Measurements from ENCODE around the gene ZBTB7C.

DNA sequence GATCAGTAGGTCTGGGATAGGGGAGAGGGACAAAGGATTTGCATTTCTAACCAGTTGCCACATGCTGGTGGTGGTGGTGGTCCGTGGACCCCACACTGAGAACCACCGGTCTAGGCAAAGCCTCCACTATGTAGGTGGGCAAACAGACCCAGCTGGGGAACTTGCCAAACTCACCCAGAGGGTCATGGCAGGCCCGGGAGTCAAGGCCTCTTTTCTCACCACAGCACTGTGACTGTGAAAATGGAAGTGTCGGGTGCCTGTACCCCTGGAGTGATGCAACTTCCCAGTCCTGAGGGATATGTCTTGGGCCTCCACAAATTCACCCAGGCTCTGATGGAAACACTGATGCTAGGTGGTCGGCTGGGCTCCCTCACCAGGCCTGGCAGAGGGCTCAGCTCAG lies 377.5 kb downstream of the ZBTB7C start:
- TF ChIP-seq, protein P1, sequence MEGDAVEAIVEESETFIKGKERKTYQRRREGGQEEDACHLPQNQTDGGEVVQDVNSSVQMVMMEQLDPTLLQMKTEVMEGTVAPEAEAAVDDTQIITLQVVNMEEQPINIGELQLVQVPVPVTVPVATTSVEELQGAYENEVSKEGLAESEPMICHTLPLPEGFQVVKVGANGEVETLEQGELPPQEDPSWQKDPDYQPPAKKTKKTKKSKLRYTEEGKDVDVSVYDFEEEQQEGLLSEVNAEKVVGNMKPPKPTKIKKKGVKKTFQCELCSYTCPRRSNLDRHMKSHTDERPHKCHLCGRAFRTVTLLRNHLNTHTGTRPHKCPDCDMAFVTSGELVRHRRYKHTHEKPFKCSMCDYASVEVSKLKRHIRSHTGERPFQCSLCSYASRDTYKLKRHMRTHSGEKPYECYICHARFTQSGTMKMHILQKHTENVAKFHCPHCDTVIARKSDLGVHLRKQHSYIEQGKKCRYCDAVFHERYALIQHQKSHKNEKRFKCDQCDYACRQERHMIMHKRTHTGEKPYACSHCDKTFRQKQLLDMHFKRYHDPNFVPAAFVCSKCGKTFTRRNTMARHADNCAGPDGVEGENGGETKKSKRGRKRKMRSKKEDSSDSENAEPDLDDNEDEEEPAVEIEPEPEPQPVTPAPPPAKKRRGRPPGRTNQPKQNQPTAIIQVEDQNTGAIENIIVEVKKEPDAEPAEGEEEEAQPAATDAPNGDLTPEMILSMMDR (IDR thresholded peaks at IDR 0.05) = no peak
- TF ChIP-seq RAD21 (conservative IDR thresholded peaks at IDR 0.05 in 1 of 2, IDR thresholded peaks at IDR 0.05 in 1 of 2) (no peak), HEYL (CRISPR knock-in tag; IDR thresholded peaks at IDR 0.05) (no peak), EHMT2 (IDR thresholded peaks at IDR 0.05; ENCODE audit: low read depth) (no peak), PHF8 (IDR thresholded peaks at IDR 0.05; ENCODE audit: borderline replicate concordance, low read depth) (no peak), CBX2 (IDR thresholded peaks at IDR 0.05; ENCODE audit: borderline replicate concordance, low read depth) (no peak), POLR2A (IDR thresholded peaks at IDR 0.05; ENCODE audit: low read length) (no peak), JUNB (IDR thresholded peaks at IDR 0.05) (no peak), HDAC2 (IDR thresholded peaks at IDR 0.05) (no peak), HOXA7 (CRISPR knock-in tag; IDR thresholded peaks at IDR 0.05) (no peak), CBX8 (IDR thresholded peaks at IDR 0.05) (no peak)
- TF ChIP-seq, protein P2, sequence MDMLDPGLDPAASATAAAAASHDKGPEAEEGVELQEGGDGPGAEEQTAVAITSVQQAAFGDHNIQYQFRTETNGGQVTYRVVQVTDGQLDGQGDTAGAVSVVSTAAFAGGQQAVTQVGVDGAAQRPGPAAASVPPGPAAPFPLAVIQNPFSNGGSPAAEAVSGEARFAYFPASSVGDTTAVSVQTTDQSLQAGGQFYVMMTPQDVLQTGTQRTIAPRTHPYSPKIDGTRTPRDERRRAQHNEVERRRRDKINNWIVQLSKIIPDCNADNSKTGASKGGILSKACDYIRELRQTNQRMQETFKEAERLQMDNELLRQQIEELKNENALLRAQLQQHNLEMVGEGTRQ (IDR thresholded peaks at IDR 0.05) = no peak

Data from A549 (cell line).